ENCODE measurements around the gene ANKRD33B. TPM values are rescaled to one million over a fixed set of nuclear protein-coding genes. Genes with fewer than 3 reads are reported as not detected.
"Not testable (repeated sequence)": the region's sequence is repeated elsewhere in the genome, so short reads cannot be mapped to it uniquely, and the experiment has no call there.

The ANKRD33B gene
- total and polyA plus RNA-seq, 2 donors (not counting 1 experiment from before 2014, with no cell fraction given): 7.7 to 7.8 TPM

DNA sequence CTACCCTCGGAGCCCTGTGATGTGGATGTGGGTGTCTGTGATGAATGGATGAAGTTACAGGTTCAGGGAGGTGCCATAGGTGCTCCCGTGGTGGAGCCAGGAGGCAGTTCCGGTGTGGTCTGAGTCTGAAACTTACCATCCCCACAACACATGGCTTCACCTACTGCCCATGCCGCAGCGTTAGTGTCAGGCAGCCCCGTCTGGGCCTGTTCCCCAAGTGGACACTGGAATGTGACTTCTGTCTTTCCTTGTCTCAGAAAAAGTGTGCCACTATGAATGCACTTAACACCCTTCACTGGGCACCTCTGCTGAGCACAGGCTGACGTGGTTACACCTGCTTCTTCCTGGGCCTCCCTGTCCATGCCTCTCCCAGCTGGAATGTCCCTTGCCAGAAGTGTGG is 8.6 kb downstream of the ANKRD33B start:
- Histone ChIP-seq H4K20me1 (ENCODE audit: control insufficient read depth, extremely low read depth, insufficient read depth, low read length) (no peaks in the 10 kb centered on the region), H3K4me3 (replicated peaks in 1 of 4; ENCODE audit: control extremely low read depth in 1 of 4, insufficient read depth in 1 of 4, low read depth in 3 of 4, low read length in 4 of 4) (no peak overlapping the region), H3K9me3 (ENCODE audit: control insufficient read depth, insufficient read depth, low read depth, low read length) (no peaks in the 10 kb centered on the region), H3K4me2 (ENCODE audit: extremely low read depth, insufficient read depth, low read length) (no peak overlapping the region), H3K9ac (ENCODE audit: insufficient read depth, low read length) (no peak overlapping the region), H3K27ac (ENCODE audit: insufficient read depth, low read length) (no peak overlapping the region), H3K4me1 (ENCODE audit: control insufficient read depth, extremely low read depth, insufficient read depth, low read length) (peaks cover under 1% of the 10 kb centered on the region), H3K79me2 (ENCODE audit: control insufficient read depth, insufficient read depth, low read length) (peaks cover 16% of the 10 kb centered on the region), H3K36me3 (ENCODE audit: control insufficient read depth, insufficient read depth, low read length) (no peaks in the 10 kb centered on the region), H2AFZ (ENCODE audit: low read length) (no peak overlapping the region), H3K27me3 (ENCODE audit: control insufficient read depth, insufficient read depth, low read length) (no peaks in the 10 kb centered on the region)
- TF ChIP-seq, protein P1, sequence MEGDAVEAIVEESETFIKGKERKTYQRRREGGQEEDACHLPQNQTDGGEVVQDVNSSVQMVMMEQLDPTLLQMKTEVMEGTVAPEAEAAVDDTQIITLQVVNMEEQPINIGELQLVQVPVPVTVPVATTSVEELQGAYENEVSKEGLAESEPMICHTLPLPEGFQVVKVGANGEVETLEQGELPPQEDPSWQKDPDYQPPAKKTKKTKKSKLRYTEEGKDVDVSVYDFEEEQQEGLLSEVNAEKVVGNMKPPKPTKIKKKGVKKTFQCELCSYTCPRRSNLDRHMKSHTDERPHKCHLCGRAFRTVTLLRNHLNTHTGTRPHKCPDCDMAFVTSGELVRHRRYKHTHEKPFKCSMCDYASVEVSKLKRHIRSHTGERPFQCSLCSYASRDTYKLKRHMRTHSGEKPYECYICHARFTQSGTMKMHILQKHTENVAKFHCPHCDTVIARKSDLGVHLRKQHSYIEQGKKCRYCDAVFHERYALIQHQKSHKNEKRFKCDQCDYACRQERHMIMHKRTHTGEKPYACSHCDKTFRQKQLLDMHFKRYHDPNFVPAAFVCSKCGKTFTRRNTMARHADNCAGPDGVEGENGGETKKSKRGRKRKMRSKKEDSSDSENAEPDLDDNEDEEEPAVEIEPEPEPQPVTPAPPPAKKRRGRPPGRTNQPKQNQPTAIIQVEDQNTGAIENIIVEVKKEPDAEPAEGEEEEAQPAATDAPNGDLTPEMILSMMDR (conservative IDR thresholded peaks at IDR 0.05 in 1 of 2, IDR thresholded peaks at IDR 0.05 in 1 of 2; ENCODE audit: low read depth in 1 of 2, low read length in 2 of 2): no peak
- no peak for TF ChIP-seq EZH2 (IDR thresholded peaks at IDR 0.05; ENCODE audit: low read length, missing control alignments)
- DNase-seq (ENCODE audit: low read depth in 2 of 2): no peak

DNA sequence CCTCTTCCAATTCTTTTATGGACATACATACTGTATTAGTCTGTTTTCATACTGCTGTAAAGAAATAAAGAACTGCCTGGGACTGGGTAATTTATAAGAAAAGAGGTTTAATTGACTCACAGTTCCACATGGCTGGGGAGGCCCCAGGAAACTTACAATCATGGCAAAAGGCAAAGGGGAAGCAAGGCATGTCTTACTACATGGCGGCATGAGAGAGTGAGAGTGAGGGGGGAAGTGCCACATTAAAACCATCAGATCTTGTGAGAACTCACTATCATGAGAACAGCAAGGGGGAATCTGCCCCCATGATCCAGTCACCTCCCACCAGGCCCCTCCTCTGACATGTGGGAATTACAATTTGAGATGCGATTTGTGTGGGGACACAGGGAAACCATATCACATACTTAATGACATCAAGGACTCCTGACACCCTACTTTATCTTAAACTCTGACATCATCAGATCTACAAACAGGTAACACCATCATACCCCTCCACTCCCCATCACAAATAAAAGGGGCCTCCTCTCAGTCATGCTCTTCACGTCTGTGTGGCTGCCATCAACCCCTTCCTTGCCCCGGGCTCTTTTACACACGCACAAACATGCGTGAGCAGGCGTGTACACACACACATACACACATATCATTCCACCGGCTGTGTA is 9.7 kb downstream of the ANKRD33B start:
- DNase-seq (ENCODE audit: low read depth in 2 of 2): no peak
- TF ChIP-seq, protein P1 (conservative IDR thresholded peaks at IDR 0.05 in 1 of 2, IDR thresholded peaks at IDR 0.05 in 1 of 2; ENCODE audit: low read depth in 1 of 2, low read length in 2 of 2): no peak
- TF ChIP-seq EZH2 (IDR thresholded peaks at IDR 0.05; ENCODE audit: low read length, missing control alignments): no peak
- H3K79me2 ChIP-seq (ENCODE audit: control insufficient read depth, insufficient read depth, low read length): peaks cover 11% of the 10 kb centered on the region
- H3K9ac ChIP-seq (ENCODE audit: insufficient read depth, low read length): no peak overlapping the region
- H3K4me1 ChIP-seq (ENCODE audit: control insufficient read depth, extremely low read depth, insufficient read depth, low read length): no peaks in the 10 kb centered on the region
- H2AFZ ChIP-seq (ENCODE audit: low read length): no peak overlapping the region
- H3K36me3 ChIP-seq (ENCODE audit: control insufficient read depth, insufficient read depth, low read length): no peaks in the 10 kb centered on the region
- no peaks in the 10 kb centered on the region for H3K9me3 ChIP-seq (ENCODE audit: control insufficient read depth, insufficient read depth, low read depth, low read length)
- H3K27ac ChIP-seq (ENCODE audit: insufficient read depth, low read length): no peak overlapping the region
- no peaks in the 10 kb centered on the region for H4K20me1 ChIP-seq (ENCODE audit: control insufficient read depth, extremely low read depth, insufficient read depth, low read length)
- no peaks in the 10 kb centered on the region for H3K27me3 ChIP-seq (ENCODE audit: control insufficient read depth, insufficient read depth, low read length)
- H3K4me3 ChIP-seq (replicated peaks in 1 of 4; ENCODE audit: control extremely low read depth in 1 of 4, insufficient read depth in 1 of 4, low read depth in 3 of 4, low read length in 4 of 4): no peak overlapping the region
- H3K4me2 ChIP-seq (ENCODE audit: extremely low read depth, insufficient read depth, low read length): no peak overlapping the region

DNA sequence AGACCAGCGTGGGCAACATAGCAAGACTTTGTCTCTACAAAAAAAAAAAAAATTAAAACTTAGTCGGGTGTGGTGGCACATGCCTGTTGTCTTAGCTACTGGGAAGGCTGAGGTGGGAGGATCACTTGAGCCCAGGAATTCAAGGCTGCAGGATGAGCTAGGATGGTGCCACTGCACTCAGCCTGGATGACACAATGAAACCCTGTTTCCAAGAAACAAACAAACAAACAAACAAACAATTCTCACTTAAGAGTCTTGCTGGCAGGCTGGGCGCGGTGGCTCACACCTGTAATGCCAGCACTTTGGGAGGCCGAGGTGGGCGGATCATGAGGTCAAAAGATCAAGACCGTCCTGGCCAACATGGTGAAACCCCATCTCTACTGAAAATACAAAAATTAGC is 11.0 kb downstream of the ANKRD33B start:
- H3K4me2 ChIP-seq (ENCODE audit: extremely low read depth, insufficient read depth, low read length); H3K36me3 ChIP-seq (ENCODE audit: control insufficient read depth, insufficient read depth, low read length); H3K4me1 ChIP-seq (ENCODE audit: control insufficient read depth, extremely low read depth, insufficient read depth, low read length); H3K9ac ChIP-seq (ENCODE audit: insufficient read depth, low read length); H3K9me3 ChIP-seq (ENCODE audit: control insufficient read depth, insufficient read depth, low read depth, low read length); H3K4me3 ChIP-seq (replicated peaks in 1 of 4; ENCODE audit: control extremely low read depth in 1 of 4, insufficient read depth in 1 of 4, low read depth in 3 of 4, low read length in 4 of 4); H3K27ac ChIP-seq (ENCODE audit: insufficient read depth, low read length); DNase-seq (ENCODE audit: low read depth in 2 of 2); H2AFZ ChIP-seq (ENCODE audit: low read length); H4K20me1 ChIP-seq (ENCODE audit: control insufficient read depth, extremely low read depth, insufficient read depth, low read length); H3K79me2 ChIP-seq (ENCODE audit: control insufficient read depth, insufficient read depth, low read length); H3K27me3 ChIP-seq (ENCODE audit: control insufficient read depth, insufficient read depth, low read length): not testable (repeated sequence)

Measured in fibroblast of lung (primary cell).